Heart right ventricle (tissue), 16 donors: Measurements from ENCODE around the gene GAPDH. TPM values are rescaled to one million over a fixed set of nuclear protein-coding genes. Genes with fewer than 3 reads are reported as not detected.
A peak's percentile ranks its signal among the peaks of the same experiment; 100 is the strongest.

Experiments used
- ATAC-seq, 8 donors: fragments of 200-7000 bp; cut with Tn5 transposase; one replicate each; pipeline ENCODE4 v1.9.1; 2020; ENCODE audit warnings: mild to moderate bottlenecking in 8 of 8, moderate library complexity in 8 of 8, moderate number of reproducible peaks in 1 of 8
- DNase-seq, 2 donors: peaks; one replicate each; pipeline ENCODE4 v3.0.0-alpha.2; 2020
- H3K27ac ChIP-seq, 10 donors: fragments of 200-600 bp; sonication (generic) in 2 of 10; one replicate each; pipeline versions ENCODE4 v1.5.0 to v1.8.0; 2020 to 2022; ENCODE audit warnings: mild to moderate bottlenecking in 3 of 10
- H3K27me3 ChIP-seq, 7 donors: fragments of 200-600 bp; one replicate each; pipeline ENCODE4 v1.8.0; 2021 to 2022; ENCODE audit warnings: mild to moderate bottlenecking in 2 of 7
- H3K36me3 ChIP-seq, 9 donors: fragments of 200-600 bp; sonication (generic) in 1 of 9; one replicate each; pipeline versions ENCODE4 v1.5.0 to v1.8.0; 2020 to 2022; ENCODE audit warnings: mild to moderate bottlenecking in 2 of 9
- H3K4me1 ChIP-seq, 9 donors: fragments of 200-600 bp; sonication (generic) in 1 of 9; one replicate each; pipeline versions ENCODE4 v1.5.0 to v1.8.0; 2020 to 2022; ENCODE audit warnings: mild to moderate bottlenecking in 4 of 9
- H3K4me3 ChIP-seq, 10 donors: fragments of 200-600 bp; sonication (generic) in 2 of 10; one replicate each; pipeline versions ENCODE4 v1.5.0 to v1.8.0; 2020 to 2022; ENCODE audit warnings: mild to moderate bottlenecking in 7 of 10, moderate library complexity in 2 of 10
- H3K9me3 ChIP-seq, 11 donors: fragments of 200-600 bp in 10 of 11; sonication (generic) in 2 of 11; one replicate each; pipeline versions ENCODE4 v1.5.0 to v1.8.0; 2013 to 2022; ENCODE audit warnings: mild to moderate bottlenecking in 2 of 11, control low read depth in 1 of 11, moderate library complexity in 1 of 11
- WGBS, 2 donors: extraction: QIAGEN DNeasy Blood & Tissue Kit; methylation state at CpG; one replicate each; pipeline ENCODE4 v1.1.7; 2013; ENCODE audit warnings: inconsistent platforms in 1 of 2; 5-methylcytosine and 5-hydroxymethylcytosine counted together
- intact Hi-C, 10 donors: fragments of 100-400 bp; cut with DNase I; formaldehyde crosslinking; loops; one replicate each; pipeline versions ENCODE4 v1.11.1 to v1.14.2; 2022
- polyA plus RNA-seq, 2 donors: library from polyadenylated mRNA; stranded (reverse); fragments of 200-250 nt; gene quantifications; one replicate each; pipeline ENCODE4 v1.2.3, GENCODE V29; 2013
- total RNA-seq, 10 donors: library from RNA; stranded (reverse); fragmentation: NEBNext Ultra II Directional in 3 of 10; extraction: Animal tissue kit (Norgen Biotek cat#: 25700) in 3 of 10; gene quantifications; one replicate each; pipeline versions ENCODE4 v1.2.1 to v1.2.4, GENCODE V29; 2021 to 2023
- TF ChIP-seq, protein P1 (sequence below), 9 donors: fragments of 200-600 bp; sonication (generic) in 2 of 9; IDR thresholded peaks; one replicate each; pipeline versions ENCODE4 v1.5.0 to v1.8.0; 2021 to 2022; ENCODE audit warnings: antibody characterized with exemption in 9 of 9, mild to moderate bottlenecking in 5 of 9, moderate library complexity in 1 of 9
- donor health status: Arrhythmogenic right ventricular cardiomyopathy.
- donor health status: ischemic (EF 13 %, LVEDD 7.1; RV severe dilation, severe dysfunction).
- donor health status: healthy with polysubstance abuse.
- donor health status: DM: no; HTN: yes; CAD: no.
- donor health status: DM: no; HTN: no; CAD: no.
- donor health status: ischemic (EF 25% LVEDD 6.9; RV normal size, moderate dysfunction).
- donor health status: ischemic (EF 25% LVEDD 5.7; RV mildly dilated, moderate dysfunction).
- donor health status: healthy.
- donor health status: DM: yes; HTN: yes; CAD: no.
- donor health status: Ischemic cardiomyopathy.
- donor health status: ischemic (EF 35%, LVEDD 5.7; RV mildly dilated, moderate dysfunction).
- donor health status: nonischemic (EF 11% LVEDD 7.7; RV severe dilation, severe dysfunction).
- donor health status: DM: yes; HTN: yes; CAD: no.
- donor health status: PGD.
- donor health status: ischemic (EF 29% LVEDD 5.4; RV normal size, mild dysfunction).
- donor health status: nonischemic (EF 23%, LVEDD 6.1; RV moderate dilation, normal function).

GAPDH gene
- total and polyA plus RNA-seq, 12 donors, result 4,081 to 7,888 (median 4,852) TPM

DNA sequence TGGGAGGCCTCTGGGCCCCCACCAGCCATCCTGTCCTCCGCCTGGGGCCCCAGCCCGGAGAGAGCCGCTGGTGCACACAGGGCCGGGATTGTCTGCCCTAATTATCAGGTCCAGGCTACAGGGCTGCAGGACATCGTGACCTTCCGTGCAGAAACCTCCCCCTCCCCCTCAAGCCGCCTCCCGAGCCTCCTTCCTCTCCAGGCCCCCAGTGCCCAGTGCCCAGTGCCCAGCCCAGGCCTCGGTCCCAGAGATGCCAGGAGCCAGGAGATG, 729 bp upstream of the GAPDH start:
- Histone ChIP-seq H3K9me3 (no peaks in the 10 kb centered on the region), H3K4me3 (peak overlapping the region; percentile 81 to 99 (median 98)), H3K27me3 (no peaks in the 10 kb centered on the region), H3K4me1 (peaks cover 17 to 58% (median 50%) of the 10 kb centered on the region in 9 donors), H3K27ac (peak overlapping the region; percentile 91 to 100 (median 98)), H3K36me3 (peaks cover 0 to 73% (median 49%) of the 10 kb centered on the region in 9 donors)
- DNase-seq, result peak; percentile 76 to 79
- ATAC-seq, result no peak
- WGBS, 2 donors, result 0% methylated on average over 9 of the region's 9 CpGs
- TF ChIP-seq, protein P1, sequence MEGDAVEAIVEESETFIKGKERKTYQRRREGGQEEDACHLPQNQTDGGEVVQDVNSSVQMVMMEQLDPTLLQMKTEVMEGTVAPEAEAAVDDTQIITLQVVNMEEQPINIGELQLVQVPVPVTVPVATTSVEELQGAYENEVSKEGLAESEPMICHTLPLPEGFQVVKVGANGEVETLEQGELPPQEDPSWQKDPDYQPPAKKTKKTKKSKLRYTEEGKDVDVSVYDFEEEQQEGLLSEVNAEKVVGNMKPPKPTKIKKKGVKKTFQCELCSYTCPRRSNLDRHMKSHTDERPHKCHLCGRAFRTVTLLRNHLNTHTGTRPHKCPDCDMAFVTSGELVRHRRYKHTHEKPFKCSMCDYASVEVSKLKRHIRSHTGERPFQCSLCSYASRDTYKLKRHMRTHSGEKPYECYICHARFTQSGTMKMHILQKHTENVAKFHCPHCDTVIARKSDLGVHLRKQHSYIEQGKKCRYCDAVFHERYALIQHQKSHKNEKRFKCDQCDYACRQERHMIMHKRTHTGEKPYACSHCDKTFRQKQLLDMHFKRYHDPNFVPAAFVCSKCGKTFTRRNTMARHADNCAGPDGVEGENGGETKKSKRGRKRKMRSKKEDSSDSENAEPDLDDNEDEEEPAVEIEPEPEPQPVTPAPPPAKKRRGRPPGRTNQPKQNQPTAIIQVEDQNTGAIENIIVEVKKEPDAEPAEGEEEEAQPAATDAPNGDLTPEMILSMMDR (IDR thresholded peaks at IDR 0.05), result no peak
- intact Hi-C loops, result loop anchor here in 7 of 10 donors (2.0 to 10.0 kb wide), 10 partner anchors 36 to 199 kb away; partner anchors contain the start of genes NCAPD2 (in 5 of the 7), MRPL51 (in 4 of the 7), VAMP1 (in 4 of the 7) and TAPBPL (in 1 of the 7)

DNA sequence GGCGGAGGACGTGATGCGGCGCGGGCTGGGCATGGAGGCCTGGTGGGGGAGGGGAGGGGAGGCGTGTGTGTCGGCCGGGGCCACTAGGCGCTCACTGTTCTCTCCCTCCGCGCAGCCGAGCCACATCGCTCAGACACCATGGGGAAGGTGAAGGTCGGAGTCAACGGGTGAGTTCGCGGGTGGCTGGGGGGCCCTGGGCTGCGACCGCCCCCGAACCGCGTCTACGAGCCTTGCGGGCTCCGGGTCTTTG, 303 bp downstream of the GAPDH start:
- Histone ChIP-seq H3K9me3 (no peaks in the 10 kb centered on the region), H3K36me3 (peaks cover 0 to 73% (median 45%) of the 10 kb centered on the region in 9 donors), H3K27me3 (no peaks in the 10 kb centered on the region), H3K27ac (peak overlapping the region; percentile 91 to 100 (median 98)), H3K4me3 (peak overlapping the region; percentile 81 to 99 (median 98)), H3K4me1 (peaks cover 17 to 67% (median 55%) of the 10 kb centered on the region in 9 donors)
- intact Hi-C loops, result loop anchor here in 8 of 10 donors (2.0 to 10.0 kb wide), 12 partner anchors 18 to 200 kb away; partner anchors contain the start of genes MRPL51 (in 6 of the 8), VAMP1 (in 5 of the 8), NCAPD2 (in 4 of the 8) and TAPBPL (in 1 of the 8)
- 0% methylated on average over 15 to 21 of the region's 25 CpGs for WGBS, 2 donors
- DNase-seq (no peak), ATAC-seq (peak; percentile 27 to 57 (median 34))
- TF ChIP-seq, protein P1 (IDR thresholded peaks at IDR 0.05), result peak in 1 of 9 donors; percentile 4

DNA sequence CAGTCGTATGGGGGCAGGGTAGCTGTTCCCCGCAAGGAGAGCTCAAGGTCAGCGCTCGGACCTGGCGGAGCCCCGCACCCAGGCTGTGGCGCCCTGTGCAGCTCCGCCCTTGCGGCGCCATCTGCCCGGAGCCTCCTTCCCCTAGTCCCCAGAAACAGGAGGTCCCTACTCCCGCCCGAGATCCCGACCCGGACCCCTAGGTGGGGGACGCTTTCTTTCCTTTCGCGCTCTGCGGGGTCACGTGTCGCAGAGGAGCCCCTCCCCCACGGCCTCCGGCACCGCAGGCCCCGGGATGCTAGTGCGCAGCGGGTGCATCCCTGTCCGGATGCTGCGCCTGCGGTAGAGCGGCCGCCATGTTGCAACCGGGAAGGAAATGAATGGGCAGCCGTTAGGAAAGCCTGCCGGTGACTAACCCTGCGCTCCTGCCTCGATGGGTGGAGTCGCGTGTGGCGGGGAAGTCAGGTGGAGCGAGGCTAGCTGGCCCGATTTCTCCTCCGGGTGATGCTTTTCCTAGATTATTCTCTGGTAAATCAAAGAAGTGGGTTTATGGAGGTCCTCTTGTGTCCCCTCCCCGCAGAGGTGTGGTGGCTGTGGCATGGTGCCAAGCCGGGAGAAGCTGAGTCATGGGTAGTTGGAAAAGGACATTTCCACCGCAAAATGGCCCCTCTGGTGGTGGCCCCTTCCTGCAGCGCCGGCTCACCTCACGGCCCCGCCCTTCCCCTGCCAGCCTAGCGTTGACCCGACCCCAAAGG, 804 bp downstream of the GAPDH start:
- Histone ChIP-seq H3K9me3 (no peaks in the 10 kb centered on the region), H3K4me1 (peaks cover 17 to 72% (median 60%) of the 10 kb centered on the region in 9 donors), H3K4me3 (peak overlapping the region; percentile 81 to 99 (median 98)), H3K27me3 (no peaks in the 10 kb centered on the region), H3K36me3 (peaks cover 0 to 73% (median 42%) of the 10 kb centered on the region in 9 donors), H3K27ac (peak overlapping the region; percentile 91 to 100 (median 98))
- DNase-seq (peak; percentile 68 to 74), ATAC-seq (peak; percentile 10 to 47 (median 21))
- TF ChIP-seq, protein P1 (IDR thresholded peaks at IDR 0.05), result peak in 1 of 9 donors; percentile 2
- WGBS, 2 donors, result 0% methylated on average over 52 of the region's 52 CpGs
- intact Hi-C loops, result loop anchor here (2.0 to 10.0 kb wide), 15 partner anchors 18 to 208 kb away; partner anchors contain the start of genes MRPL51 (in 6 of the 10), VAMP1 (in 5 of the 10), NCAPD2 (in 4 of the 10) and TAPBPL (in 1 of the 10)

DNA sequence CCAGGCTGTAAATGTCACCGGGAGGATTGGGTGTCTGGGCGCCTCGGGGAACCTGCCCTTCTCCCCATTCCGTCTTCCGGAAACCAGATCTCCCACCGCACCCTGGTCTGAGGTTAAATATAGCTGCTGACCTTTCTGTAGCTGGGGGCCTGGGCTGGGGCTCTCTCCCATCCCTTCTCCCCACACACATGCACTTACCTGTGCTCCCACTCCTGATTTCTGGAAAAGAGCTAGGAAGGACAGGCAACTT, 1.3 kb downstream of the GAPDH start:
- DNase-seq (no peak), ATAC-seq (no peak)
- Histone ChIP-seq H3K27ac (peak overlapping the region; percentile 91 to 100 (median 98)), H3K36me3 (peaks cover 0 to 71% (median 37%) of the 10 kb centered on the region in 9 donors), H3K27me3 (no peaks in the 10 kb centered on the region), H3K4me1 (peaks cover 17 to 77% (median 63%) of the 10 kb centered on the region in 9 donors), H3K9me3 (no peaks in the 10 kb centered on the region), H3K4me3 (peak overlapping the region; percentile 81 to 99 (median 98))
- 0% methylated on average over 6 of the region's 6 CpGs for WGBS, 2 donors
- intact Hi-C loops, result loop anchor here in 9 of 10 donors (2.0 to 10.0 kb wide), 10 partner anchors 17 to 208 kb away; partner anchors contain the start of genes MRPL51 (in 2 of the 9), VAMP1 (in 2 of the 9) and TNFRSF1A (in 1 of the 9)
- TF ChIP-seq, protein P1 (IDR thresholded peaks at IDR 0.05), result no peak
